ENCODE data around the gene MTUS2.
A peak's percentile ranks its signal among the peaks of the same experiment; 100 is the strongest.

Gene MTUS2

DNA sequence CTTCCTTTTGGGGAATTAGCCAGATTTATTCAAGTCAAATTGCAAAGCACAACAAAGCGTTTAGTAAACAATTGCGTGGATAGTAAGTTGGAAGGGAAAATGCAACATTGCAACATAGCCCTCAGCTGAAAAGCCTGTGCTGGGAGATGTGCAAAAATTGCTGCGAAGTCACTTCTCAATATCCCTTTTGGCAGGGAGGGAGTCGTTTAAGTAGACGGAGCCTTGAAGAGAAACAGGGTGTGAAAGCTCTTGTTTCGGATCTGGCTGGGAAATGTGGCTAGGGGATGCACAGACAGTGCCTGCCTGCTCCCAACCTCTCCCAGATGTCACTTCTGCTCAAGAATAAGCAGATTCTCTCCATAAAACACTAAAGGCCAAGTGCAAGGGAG is 718.5 kb downstream of the MTUS2 start:
- no peaks in the 10 kb centered on the region for H3K27me3 Mint-ChIP-seq
- H3K4me1 Mint-ChIP-seq, result peaks cover 24% of the 10 kb centered on the region
- no peak for ATAC-seq
- no peaks in the 10 kb centered on the region for H3K9me3 Mint-ChIP-seq
- H3K36me3 Mint-ChIP-seq, result peaks cover 48% of the 10 kb centered on the region
- no peak overlapping the region for H3K27ac Mint-ChIP-seq
- H3K4me3 Mint-ChIP-seq, result no peak overlapping the region

- peaks cover 47% of the 10 kb centered on the region for H3K36me3 Mint-ChIP-seq
- ATAC-seq, result no peak
- H3K9me3 Mint-ChIP-seq, result no peaks in the 10 kb centered on the region
- peaks cover 33% of the 10 kb centered on the region for H3K4me1 Mint-ChIP-seq
- H3K4me3 Mint-ChIP-seq, result no peak overlapping the region
- no peak overlapping the region for H3K27ac Mint-ChIP-seq
- no peaks in the 10 kb centered on the region for H3K27me3 Mint-ChIP-seq
These were observed 719.7 kb downstream of the MTUS2 start for GRCh38 chr13:29539856-29540255.

DNA sequence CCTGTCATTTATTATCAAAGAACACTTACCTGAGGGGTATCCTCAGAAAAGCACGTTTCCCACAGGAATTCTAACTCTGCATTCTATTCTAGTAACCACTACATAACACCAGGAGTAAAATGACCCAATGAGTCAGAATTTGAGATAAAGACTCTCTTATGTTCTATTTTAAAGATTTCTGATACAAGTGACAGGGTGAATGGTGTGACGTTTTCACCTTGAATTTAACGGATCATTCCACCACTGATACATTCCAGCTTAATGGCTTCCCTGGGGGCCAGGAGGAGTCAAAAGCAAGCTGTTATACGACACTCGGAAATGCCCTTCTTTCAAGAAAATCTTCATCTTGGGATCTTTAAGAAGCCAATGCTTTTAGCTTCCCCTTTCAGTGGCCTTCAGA is 720.2 kb downstream of the MTUS2 start:
- Mint-ChIP-seq H3K27ac (no peak overlapping the region), H3K9me3 (no peaks in the 10 kb centered on the region), H3K4me1 (peaks cover 37% of the 10 kb centered on the region), H3K36me3 (peaks cover 51% of the 10 kb centered on the region), H3K27me3 (no peaks in the 10 kb centered on the region), H3K4me3 (no peak overlapping the region)
- ATAC-seq, result no peak

- no peaks in the 10 kb centered on the region for H3K27me3 Mint-ChIP-seq
- no peak overlapping the region for H3K4me3 Mint-ChIP-seq
- no peaks in the 10 kb centered on the region for H3K9me3 Mint-ChIP-seq
- no peak for ATAC-seq
- peaks cover 53% of the 10 kb centered on the region for H3K36me3 Mint-ChIP-seq
- peaks cover 40% of the 10 kb centered on the region for H3K4me1 Mint-ChIP-seq
- H3K27ac Mint-ChIP-seq, result peak overlapping the region; percentile 52
These were observed 720.7 kb downstream of the MTUS2 start for GRCh38 chr13:29540799-29541198.

DNA sequence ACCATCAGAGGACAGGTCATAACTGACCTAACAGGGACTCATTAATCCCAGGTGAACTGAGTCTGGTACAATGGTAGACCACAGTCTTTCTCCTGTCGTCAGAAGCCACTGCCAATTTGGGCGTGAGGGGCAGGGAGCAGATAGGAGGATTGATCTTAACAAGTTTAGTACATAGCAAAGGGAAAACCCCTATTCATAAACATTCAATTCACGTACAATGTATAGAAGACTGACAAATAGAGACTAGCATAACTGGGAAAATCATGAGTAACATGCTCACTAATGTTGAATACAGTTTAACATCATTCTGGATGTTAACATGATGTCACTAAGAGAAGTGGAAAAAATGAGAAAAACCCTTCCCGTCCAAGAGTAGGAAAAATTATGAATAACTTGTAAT is 721.3 kb downstream of the MTUS2 start:
- Mint-ChIP-seq H3K36me3 (peaks cover 53% of the 10 kb centered on the region), H3K27ac (peak overlapping the region; percentile 52), H3K9me3 (no peaks in the 10 kb centered on the region), H3K27me3 (no peaks in the 10 kb centered on the region), H3K4me1 (peaks cover 40% of the 10 kb centered on the region), H3K4me3 (no peak overlapping the region)
- ATAC-seq, result no peak

GRCh38 chr13:29542381-29542780 is 722.2 kb downstream of the MTUS2 start:
- peaks cover 40% of the 10 kb centered on the region for H3K4me1 Mint-ChIP-seq
- H3K36me3 Mint-ChIP-seq, result peaks cover 62% of the 10 kb centered on the region
- no peak overlapping the region for H3K4me3 Mint-ChIP-seq
- H3K27ac Mint-ChIP-seq, result peak overlapping the region; percentile 82
- no peaks in the 10 kb centered on the region for H3K27me3 Mint-ChIP-seq
- H3K9me3 Mint-ChIP-seq, result no peaks in the 10 kb centered on the region
- no peak for ATAC-seq

- Mint-ChIP-seq H3K9me3 (no peaks in the 10 kb centered on the region), H3K4me3 (no peak overlapping the region), H3K27me3 (no peaks in the 10 kb centered on the region), H3K36me3 (peaks cover 66% of the 10 kb centered on the region), H3K27ac (peak overlapping the region; percentile 82), H3K4me1 (peaks cover 40% of the 10 kb centered on the region)
- ATAC-seq, result peak; percentile 94
These were observed 723.4 kb downstream of the MTUS2 start for GRCh38 chr13:29543230-29544215.

GRCh38 chr13:29545988-29546387 is 725.8 kb downstream of the MTUS2 start:
- Mint-ChIP-seq H3K9me3 (no peaks in the 10 kb centered on the region), H3K27me3 (no peaks in the 10 kb centered on the region), H3K4me1 (peaks cover 35% of the 10 kb centered on the region), H3K36me3 (peaks cover 82% of the 10 kb centered on the region), H3K27ac (no peak overlapping the region), H3K4me3 (no peak overlapping the region)
- ATAC-seq, result no peak

GRCh38 chr13:29546662-29547061 is 726.5 kb downstream of the MTUS2 start:
- H3K9me3 Mint-ChIP-seq, result no peaks in the 10 kb centered on the region
- no peaks in the 10 kb centered on the region for H3K27me3 Mint-ChIP-seq
- H3K27ac Mint-ChIP-seq, result no peak overlapping the region
- H3K36me3 Mint-ChIP-seq, result peaks cover 83% of the 10 kb centered on the region
- no peak for ATAC-seq
- H3K4me3 Mint-ChIP-seq, result no peak overlapping the region
- H3K4me1 Mint-ChIP-seq, result peaks cover 30% of the 10 kb centered on the region

GRCh38 chr13:29547153-29547552 is 727.0 kb downstream of the MTUS2 start:
- Mint-ChIP-seq H3K4me3 (no peak overlapping the region), H3K4me1 (peaks cover 30% of the 10 kb centered on the region), H3K27ac (no peak overlapping the region), H3K27me3 (no peaks in the 10 kb centered on the region), H3K9me3 (no peaks in the 10 kb centered on the region), H3K36me3 (peaks cover 88% of the 10 kb centered on the region)
- no peak for ATAC-seq

GRCh38 chr13:29548722-29549121 is 728.6 kb downstream of the MTUS2 start:
- Mint-ChIP-seq H3K27me3 (no peaks in the 10 kb centered on the region), H3K4me1 (peaks cover 15% of the 10 kb centered on the region), H3K27ac (no peak overlapping the region), H3K9me3 (no peaks in the 10 kb centered on the region), H3K36me3 (peaks cover 88% of the 10 kb centered on the region), H3K4me3 (no peak overlapping the region)
- no peak for ATAC-seq

DNA sequence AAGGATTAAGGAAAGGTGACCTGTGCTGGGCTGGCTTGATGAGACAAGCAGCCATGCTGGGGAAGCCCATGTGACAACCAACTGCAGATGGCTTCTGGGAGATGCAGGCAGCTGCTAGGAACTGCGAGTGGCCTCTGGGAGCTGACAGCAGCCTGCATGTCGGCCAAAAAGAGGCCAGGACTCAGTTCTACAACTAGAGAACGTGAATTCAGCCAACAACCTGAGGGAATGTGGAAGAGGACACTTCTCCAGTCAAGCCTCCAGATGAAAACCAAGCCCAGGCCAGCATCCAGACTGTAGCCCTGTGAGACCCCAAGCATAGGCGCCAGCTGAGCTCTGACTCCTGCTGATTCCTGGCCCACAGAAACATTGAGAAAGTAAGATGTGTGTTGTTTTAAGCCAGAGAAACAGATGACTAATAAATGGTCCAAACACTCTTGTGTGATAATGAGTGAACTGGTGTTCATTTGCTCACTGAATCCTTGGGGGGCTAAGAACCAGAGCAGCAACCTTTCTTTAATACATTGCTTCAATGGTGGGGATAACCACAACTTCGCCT is 730.4 kb downstream of the MTUS2 start:
- H3K4me3 Mint-ChIP-seq, result no peak overlapping the region
- H3K36me3 Mint-ChIP-seq, result peaks cover 83% of the 10 kb centered on the region
- H3K9me3 Mint-ChIP-seq, result no peaks in the 10 kb centered on the region
- no peaks in the 10 kb centered on the region for H3K27me3 Mint-ChIP-seq
- H3K27ac Mint-ChIP-seq, result no peak overlapping the region
- ATAC-seq, result no peak
- H3K4me1 Mint-ChIP-seq, result peaks cover under 1% of the 10 kb centered on the region

GRCh38 chr13:29551214-29551613 is 731.1 kb downstream of the MTUS2 start:
- H3K4me1 Mint-ChIP-seq, result no peaks in the 10 kb centered on the region
- H3K27me3 Mint-ChIP-seq, result no peaks in the 10 kb centered on the region
- no peak overlapping the region for H3K27ac Mint-ChIP-seq
- no peaks in the 10 kb centered on the region for H3K9me3 Mint-ChIP-seq
- H3K4me3 Mint-ChIP-seq, result no peak overlapping the region
- peaks cover 76% of the 10 kb centered on the region for H3K36me3 Mint-ChIP-seq
- no peak for ATAC-seq

All from stimulated activated memory B cell treated with anti-CD40 and anti-IgM and Interleukin-4, amounts not matched to agents 10 μg/mL and 1 μg/mL and 100 μg/mL, for 72 hours (primary cell).